Heart left ventricle (tissue), 13 donors: ENCODE measurements around the gene MALRD1.

Experiments used
- CTCF ChIP-seq, 12 donors: fragments of 200-600 bp; sonication (generic) in 4 of 12; IDR thresholded peaks; one replicate each; pipeline versions ENCODE4 v1.5.0 to v1.8.0; 2018 to 2022; ENCODE audit warnings: antibody characterized with exemption in 12 of 12, mild to moderate bottlenecking in 5 of 12
- POLR2A ChIP-seq, 2 donors: fragments of 450-650 bp; IDR thresholded peaks; one replicate each; pipeline ENCODE4 v1.6.1; 2017; ENCODE audit warnings: antibody characterized with exemption in 2 of 2, mild to moderate bottlenecking in 2 of 2, moderate library complexity in 2 of 2
- donor health status: ischemic (EF 13 %, LVEDD 7.1; RV severe dilation, severe dysfunction).
- donor health status: DM: no; HTN: yes; CAD: no.
- donor health status: DM: no; HTN: no; CAD: no.
- donor health status: ischemic (EF 25% LVEDD 6.9; RV normal size, moderate dysfunction).
- donor health status: ischemic (EF 25% LVEDD 5.7; RV mildly dilated, moderate dysfunction).
- donor health status: ischemic (EF 35%, LVEDD 5.7; RV mildly dilated, moderate dysfunction).
- donor health status: nonischemic (EF 11% LVEDD 7.7; RV severe dilation, severe dysfunction).
- donor health status: DM: yes; HTN: yes; CAD: no.
- donor health status: PGD.
- donor health status: ischemic (EF 29% LVEDD 5.4; RV normal size, mild dysfunction).
- donor health status: nonischemic (EF 23%, LVEDD 6.1; RV moderate dilation, normal function).

GRCh38 chr10:19505320-19506312 lies 457.0 kb downstream of the MALRD1 start:
- TF ChIP-seq POLR2A (IDR thresholded peaks at IDR 0.05): no peak
- TF ChIP-seq CTCF (IDR thresholded peaks at IDR 0.05): no peak
